ENCODE data around the gene PLXNA4. TPM values are rescaled to one million over a fixed set of nuclear protein-coding genes. Genes with fewer than 3 reads are reported as not detected.

PLXNA4 gene
- total RNA-seq, 1 experiment from 2014 or later = 1.0 TPM

DNA sequence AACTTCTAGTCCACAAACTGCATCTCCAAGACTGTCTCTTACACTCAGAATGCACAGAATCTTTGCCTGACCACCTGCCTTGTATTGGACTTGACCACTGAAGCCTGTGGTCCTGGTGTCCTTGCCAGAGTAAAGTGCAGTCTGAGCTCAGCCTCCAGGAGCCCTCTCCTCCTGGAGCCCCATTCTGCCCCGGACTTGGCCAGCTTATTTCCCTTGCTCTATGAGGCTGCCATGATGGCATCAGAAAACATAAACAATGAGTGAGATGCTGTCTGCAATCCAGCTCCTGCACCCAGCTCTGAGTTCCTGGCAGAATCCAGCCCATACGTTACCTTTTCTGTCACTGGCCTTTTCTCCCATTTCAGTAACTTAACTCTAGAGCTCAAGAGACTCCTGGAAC lies 494.6 kb downstream of the PLXNA4 start:
- H2AFZ ChIP-seq = no peak overlapping the region
- H3K9me2 ChIP-seq (ENCODE audit: insufficient read depth) = no peaks in the 10 kb centered on the region
- no peaks in the 10 kb centered on the region for H3F3A ChIP-seq (ENCODE audit: insufficient read depth, low read depth)
- ChIA-PET POLR2A (ENCODE audit: unreplicated experiment) (no interaction called here), CTCF (interaction anchor here (0.6 to 1.1 kb wide), 2 partner anchors 28 to 393 kb away, joined by 3 to 7 read pairs; no protein-coding TSS in a partner anchor)
- no peak overlapping the region for H3K4me2 ChIP-seq
- no peaks in the 10 kb centered on the region for H4K20me1 ChIP-seq (ENCODE audit: insufficient read depth)
- intact Hi-C loops (cut with micrococcal nuclease; ENCODE audit: unreplicated experiment) = no loop called here
- no peaks in the 10 kb centered on the region for H3K9me3 ChIP-seq (ENCODE audit: insufficient read depth, low read depth)
- no peaks in the 10 kb centered on the region for H3K4me1 ChIP-seq (replicated peaks; ENCODE audit: insufficient read depth)
- no peaks in the 10 kb centered on the region for H3K79me2 ChIP-seq (ENCODE audit: low read depth)
- no peaks in the 10 kb centered on the region for H3K36me3 ChIP-seq (ENCODE audit: low read depth)
- no TSS peak for BruUV-seq (replicated peaks)
- DNase-seq = no peak
- no peak overlapping the region for H3K4me3 ChIP-seq
- H3K27me3 ChIP-seq (ENCODE audit: insufficient read depth, low read depth) = no peaks in the 10 kb centered on the region
- TF ChIP-seq CTCF (conservative IDR thresholded peaks at IDR 0.05) = no peak
- TF ChIP-seq EZH2 (IDR thresholded peaks at IDR 0.05; ENCODE audit: low read depth) = no peak
- H3K27ac ChIP-seq = no peak overlapping the region

DNA sequence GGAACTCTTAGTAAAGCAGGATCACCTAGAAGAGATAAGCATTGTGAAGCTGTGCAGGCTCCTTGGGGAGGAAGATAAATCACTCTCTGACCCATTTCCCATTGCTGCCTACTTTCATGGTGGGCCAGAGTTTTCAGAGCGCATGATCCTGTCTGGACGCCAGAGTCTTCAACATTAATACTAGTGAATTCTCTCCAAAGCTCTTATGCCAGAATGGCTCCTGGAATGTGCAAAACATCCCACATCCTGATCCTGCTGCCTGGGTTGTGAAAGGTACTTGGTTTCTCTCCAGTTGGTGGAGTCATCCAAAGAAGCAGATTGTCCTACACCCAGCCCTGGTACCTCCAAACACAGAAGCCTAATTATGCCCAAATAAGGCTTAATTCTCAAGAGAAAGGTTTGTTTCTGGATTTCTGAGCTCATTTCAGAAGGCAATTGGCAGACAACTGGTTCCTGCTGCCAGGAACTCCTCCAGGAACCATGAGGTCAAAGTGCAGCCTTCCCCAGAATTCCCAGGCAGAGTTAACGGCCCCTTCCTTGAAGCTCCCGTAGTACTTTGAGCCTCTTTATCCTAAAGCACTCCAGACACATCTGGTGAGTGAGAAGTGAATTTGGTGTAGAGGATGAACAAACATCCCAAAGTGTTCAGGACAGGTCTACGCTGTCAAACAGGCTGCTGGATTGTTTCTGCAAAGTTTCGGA lies 495.2 kb downstream of the PLXNA4 start:
- Histone ChIP-seq H3K27me3 (ENCODE audit: insufficient read depth, low read depth) (no peaks in the 10 kb centered on the region), H3K4me2 (no peak overlapping the region), H3K9me2 (ENCODE audit: insufficient read depth) (no peaks in the 10 kb centered on the region), H4K20me1 (ENCODE audit: insufficient read depth) (no peaks in the 10 kb centered on the region), H2AFZ (no peak overlapping the region), H3K36me3 (ENCODE audit: low read depth) (no peaks in the 10 kb centered on the region), H3K4me3 (no peak overlapping the region), H3K79me2 (ENCODE audit: low read depth) (no peaks in the 10 kb centered on the region), H3F3A (ENCODE audit: insufficient read depth, low read depth) (no peaks in the 10 kb centered on the region), H3K27ac (no peak overlapping the region), H3K9me3 (ENCODE audit: insufficient read depth, low read depth) (no peaks in the 10 kb centered on the region), H3K4me1 (replicated peaks; ENCODE audit: insufficient read depth) (no peaks in the 10 kb centered on the region)
- no TSS peak for BruUV-seq (replicated peaks)
- intact Hi-C loops (cut with micrococcal nuclease; ENCODE audit: unreplicated experiment) = no loop called here
- CTCF ChIA-PET = interaction anchor here (1.1 kb wide), 1 partner anchor 392 kb away, joined by 3 read pairs; no protein-coding TSS in a partner anchor
- TF ChIP-seq CTCF (conservative IDR thresholded peaks at IDR 0.05) (no peak), EZH2 (IDR thresholded peaks at IDR 0.05; ENCODE audit: low read depth) (no peak)
- DNase-seq = no peak
- POLR2A ChIA-PET (ENCODE audit: unreplicated experiment) = no interaction called here

GRCh38 chr7:132080467-132080866 lies 495.8 kb downstream of the PLXNA4 start:
- H3K27me3 ChIP-seq (ENCODE audit: insufficient read depth, low read depth) = no peaks in the 10 kb centered on the region
- no peaks in the 10 kb centered on the region for H3F3A ChIP-seq (ENCODE audit: insufficient read depth, low read depth)
- ChIA-PET POLR2A (ENCODE audit: unreplicated experiment) (no interaction called here), CTCF (no interaction called here)
- H3K36me3 ChIP-seq (ENCODE audit: low read depth) = no peaks in the 10 kb centered on the region
- no peak overlapping the region for H3K4me2 ChIP-seq
- no peaks in the 10 kb centered on the region for H3K9me3 ChIP-seq (ENCODE audit: insufficient read depth, low read depth)
- no peaks in the 10 kb centered on the region for H3K9me2 ChIP-seq (ENCODE audit: insufficient read depth)
- intact Hi-C loops (cut with micrococcal nuclease; ENCODE audit: unreplicated experiment) = no loop called here
- BruUV-seq (replicated peaks) = no TSS peak
- no peaks in the 10 kb centered on the region for H4K20me1 ChIP-seq (ENCODE audit: insufficient read depth)
- H3K27ac ChIP-seq = no peak overlapping the region
- no peak overlapping the region for H3K4me3 ChIP-seq
- no peaks in the 10 kb centered on the region for H3K4me1 ChIP-seq (replicated peaks; ENCODE audit: insufficient read depth)
- no peaks in the 10 kb centered on the region for H3K79me2 ChIP-seq (ENCODE audit: low read depth)
- no peak for DNase-seq
- no peak for TF ChIP-seq EZH2 (IDR thresholded peaks at IDR 0.05; ENCODE audit: low read depth)
- no peak for TF ChIP-seq CTCF (conservative IDR thresholded peaks at IDR 0.05)
- no peak overlapping the region for H2AFZ ChIP-seq

All from PC-9 (cell line).